ENCODE data around the gene ADCY2.

The ADCY2 gene

DNA sequence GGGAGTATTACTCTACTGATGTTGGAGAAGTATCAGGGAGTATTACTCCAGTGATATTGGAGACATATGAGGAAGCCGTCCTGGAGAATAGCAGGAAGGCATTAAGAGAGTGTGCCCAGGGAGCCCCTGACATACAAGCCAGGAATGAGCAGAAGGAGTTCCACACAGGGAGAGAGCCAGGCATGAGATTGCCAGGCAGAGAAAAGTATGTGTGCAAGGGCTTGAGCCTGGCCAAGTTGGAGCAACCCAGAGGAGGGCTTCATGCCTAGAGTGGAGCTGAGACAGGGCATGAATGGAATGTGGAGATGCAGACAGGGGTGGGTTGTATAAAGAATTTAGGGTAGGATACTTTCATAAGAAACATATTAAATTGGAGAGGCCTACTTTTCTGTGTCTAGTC is 213.8 kb downstream of the ADCY2 start:
- no peak for DNase-seq

- DNase-seq: no peak
Observed at GRCh38 chr5:7610531-7611177, 214.7 kb downstream of the ADCY2 start.

GRCh38 chr5:7611518-7611917 is 215.6 kb downstream of the ADCY2 start:
- DNase-seq: no peak

DNA sequence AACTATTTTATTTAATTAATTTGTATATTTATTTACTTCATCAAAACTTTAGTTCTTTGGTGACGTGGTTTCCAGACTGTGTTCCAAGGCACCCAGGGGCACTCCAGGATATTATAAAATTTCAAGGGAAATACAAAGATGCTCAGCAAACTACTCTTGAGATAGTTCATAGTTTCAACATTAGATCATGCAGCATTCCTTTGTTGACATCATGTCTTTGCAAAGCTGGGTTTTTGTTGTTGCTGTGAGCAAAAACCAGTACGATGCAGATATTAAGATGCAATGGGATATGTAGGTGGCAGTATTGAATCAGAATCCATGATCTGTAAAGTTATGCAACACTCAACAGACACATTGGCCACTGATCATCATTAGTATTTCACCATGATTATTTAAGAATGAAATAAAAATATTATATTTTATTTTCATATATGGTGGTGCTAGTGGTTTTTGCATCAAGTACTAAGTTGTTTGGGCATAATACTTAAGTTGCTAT is 219.7 kb downstream of the ADCY2 start:
- no peak for DNase-seq

DNA sequence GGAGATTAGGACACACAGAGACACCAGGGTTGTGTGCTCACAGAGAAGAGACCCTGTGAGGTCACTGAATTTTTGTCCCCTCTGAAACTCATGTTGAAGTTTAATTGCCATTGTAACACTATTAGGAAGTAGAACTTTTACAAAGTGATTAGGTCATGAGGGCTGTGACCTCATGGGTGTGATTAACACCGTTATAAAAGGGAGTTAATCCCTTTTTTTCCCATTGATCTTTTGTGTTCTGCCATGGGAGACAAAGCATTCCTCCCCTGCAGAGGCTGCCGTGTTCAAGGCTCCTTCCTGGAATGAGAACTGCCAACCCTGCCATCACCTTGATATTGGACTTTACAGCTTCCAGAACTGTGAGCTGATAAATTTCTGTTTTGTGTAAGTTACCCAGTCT is 221.0 kb downstream of the ADCY2 start:
- DNase-seq: no peak

- DNase-seq: no peak
Observed at GRCh38 chr5:7622498-7622897, 226.6 kb downstream of the ADCY2 start.

- DNase-seq: no peak
Observed at GRCh38 chr5:7625740-7626139, 229.8 kb downstream of the ADCY2 start.

GRCh38 chr5:7628248-7628647 is 232.3 kb downstream of the ADCY2 start:
- no peak for DNase-seq

DNA sequence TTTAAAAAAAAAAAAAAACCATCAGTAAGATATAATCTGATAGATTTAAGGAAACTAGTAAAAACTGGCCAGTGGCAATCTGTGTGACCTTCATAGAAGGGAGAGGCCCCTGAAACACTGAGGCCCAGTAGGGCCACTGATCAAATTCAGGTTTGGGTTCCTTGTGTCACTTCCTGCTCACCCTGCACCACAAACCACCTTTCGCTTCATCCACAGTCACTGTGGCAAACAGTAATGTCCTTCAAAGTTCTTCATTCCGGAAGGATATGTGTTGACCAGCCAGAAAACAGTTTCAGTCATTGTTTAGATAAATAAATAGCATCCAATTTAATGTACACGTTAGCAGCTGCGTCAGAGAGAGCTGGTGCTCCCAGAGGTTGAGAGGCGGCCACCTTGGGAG is 232.9 kb downstream of the ADCY2 start:
- no peak for DNase-seq

DNA sequence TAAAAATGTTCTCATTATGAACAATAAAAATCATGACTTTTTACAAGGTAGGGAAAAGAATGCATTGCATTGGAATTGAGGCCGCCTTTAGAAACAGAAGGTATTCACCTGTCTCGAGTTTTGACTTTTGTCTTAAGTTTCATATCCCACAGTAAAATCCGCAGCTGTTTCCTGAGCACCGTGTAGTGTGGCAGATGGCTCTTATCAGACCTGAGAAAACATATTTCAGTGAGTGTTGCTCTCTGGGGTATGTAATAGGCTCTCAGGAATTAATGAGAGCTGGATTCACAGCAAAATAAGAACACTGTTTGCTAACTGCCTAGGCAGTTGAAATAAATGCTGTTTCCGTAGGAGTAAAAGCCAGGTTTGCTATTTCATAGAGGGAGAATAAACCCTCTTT is 233.6 kb downstream of the ADCY2 start:
- DNase-seq: no peak

GRCh38 chr5:7634837-7635236 is 238.9 kb downstream of the ADCY2 start:
- DNase-seq: no peak

DNA sequence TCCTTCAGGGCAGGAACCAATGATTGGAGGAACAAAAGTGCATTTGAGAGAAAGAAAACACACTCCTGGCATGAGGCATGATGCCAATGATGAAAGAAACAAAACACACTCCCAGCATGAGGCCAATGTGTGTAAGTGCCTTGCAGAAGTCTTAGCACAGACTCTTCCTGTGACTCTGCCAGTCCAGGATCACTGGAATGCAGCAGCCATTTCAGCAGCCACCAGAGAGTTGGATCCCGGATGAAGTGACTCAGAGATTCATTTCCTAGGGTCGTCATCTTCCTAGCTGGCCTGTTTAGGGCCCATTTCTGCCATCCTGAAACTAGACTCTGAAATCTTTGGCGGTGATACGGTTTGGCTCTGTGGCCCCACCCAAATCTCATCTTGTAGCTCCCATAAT is 242.5 kb downstream of the ADCY2 start:
- no peak for DNase-seq

GRCh38 chr5:7642029-7642428 is 246.1 kb downstream of the ADCY2 start:
- no peak for DNase-seq

GRCh38 chr5:7644723-7645122 is 248.8 kb downstream of the ADCY2 start:
- no peak for DNase-seq

DNA sequence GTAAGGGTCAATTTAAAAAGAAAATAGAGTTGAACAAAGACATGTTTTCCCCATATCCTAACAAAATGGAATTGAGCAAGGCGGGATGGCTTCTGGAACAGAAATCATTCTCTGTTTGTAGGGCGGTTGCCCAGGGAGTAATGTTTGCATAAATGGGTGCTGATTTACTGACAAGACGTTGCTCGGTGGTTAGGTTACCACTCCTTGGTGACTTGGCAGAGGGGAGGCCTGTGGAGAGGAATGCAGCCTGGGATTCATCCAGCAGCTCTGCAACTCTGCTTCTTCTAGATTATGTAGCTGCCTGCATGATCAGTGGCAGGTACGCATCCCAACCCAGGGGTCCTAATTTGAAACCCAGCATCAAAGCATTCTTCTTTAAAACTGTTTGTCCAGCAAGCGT is 254.8 kb downstream of the ADCY2 start:
- DNase-seq: no peak

DNA sequence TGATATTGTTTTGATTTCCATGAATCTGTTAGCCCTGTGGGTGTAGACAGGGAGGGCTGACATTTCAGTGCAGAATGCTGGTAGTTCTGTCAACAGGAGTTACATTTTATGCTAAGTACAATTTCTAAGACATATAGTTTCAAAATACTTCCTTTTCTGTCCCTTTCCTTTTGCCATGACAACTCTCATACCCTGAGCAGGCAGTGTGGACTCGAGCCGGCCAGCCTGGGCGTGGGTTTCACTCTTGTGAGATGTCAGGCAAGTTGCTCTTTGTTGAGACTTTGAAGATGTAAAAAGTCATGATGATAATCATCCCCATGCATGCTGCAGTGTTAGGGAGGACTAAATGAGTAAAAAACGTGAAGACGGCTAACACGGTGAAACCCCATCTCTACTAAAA is 257.1 kb downstream of the ADCY2 start:
- DNase-seq: no peak

GRCh38 chr5:7657153-7657552 is 261.2 kb downstream of the ADCY2 start:
- DNase-seq: no peak

GRCh38 chr5:7659420-7659819 is 263.5 kb downstream of the ADCY2 start:
- DNase-seq: no peak

- no peak for DNase-seq
Observed at GRCh38 chr5:7662289-7662688, 266.4 kb downstream of the ADCY2 start.

DNA sequence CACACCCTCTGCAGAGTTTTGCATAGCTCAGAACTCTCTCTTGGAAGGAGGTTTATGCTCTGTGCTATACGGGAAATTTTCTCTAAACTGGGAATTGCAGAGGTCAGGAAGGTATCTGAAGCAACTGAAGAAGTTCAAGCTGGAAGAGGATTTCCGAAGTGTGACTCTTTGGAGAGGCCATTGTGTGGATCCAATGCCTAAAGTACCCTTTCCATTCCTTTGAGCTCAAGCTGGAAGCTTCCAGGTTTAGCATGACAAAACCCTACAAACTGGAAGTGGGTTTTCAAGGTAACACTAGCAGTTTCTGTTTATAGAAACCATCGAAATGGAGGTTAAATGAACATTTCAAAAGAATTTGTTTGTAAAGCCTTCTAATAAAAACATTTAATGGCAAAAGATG is 267.9 kb downstream of the ADCY2 start:
- no peak for DNase-seq

DNA sequence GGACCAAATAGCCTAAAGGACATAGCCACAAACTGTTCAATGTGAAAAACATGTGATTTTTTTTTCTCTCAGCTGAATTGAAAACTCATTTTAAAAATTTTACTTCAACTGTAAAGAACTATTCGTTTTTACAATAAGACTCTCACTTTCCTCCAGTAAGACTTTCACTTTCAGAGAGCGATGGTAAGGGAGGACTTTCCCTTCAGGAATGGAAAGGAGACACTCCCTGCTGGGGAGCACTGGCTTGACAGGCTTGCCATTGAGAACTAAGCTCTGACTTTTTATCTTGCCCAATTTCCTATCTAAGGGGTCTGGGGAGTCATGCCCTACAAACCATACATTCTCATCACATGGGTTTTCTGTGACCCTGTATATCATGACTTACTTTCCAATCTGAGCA is 268.3 kb downstream of the ADCY2 start:
- no peak for DNase-seq

- DNase-seq: no peak
Observed at GRCh38 chr5:7667216-7667767, 271.4 kb downstream of the ADCY2 start.

- DNase-seq: no peak
Observed at GRCh38 chr5:7668161-7668560, 272.2 kb downstream of the ADCY2 start.

GRCh38 chr5:7668627-7669026 is 272.7 kb downstream of the ADCY2 start:
- DNase-seq: no peak

DNA sequence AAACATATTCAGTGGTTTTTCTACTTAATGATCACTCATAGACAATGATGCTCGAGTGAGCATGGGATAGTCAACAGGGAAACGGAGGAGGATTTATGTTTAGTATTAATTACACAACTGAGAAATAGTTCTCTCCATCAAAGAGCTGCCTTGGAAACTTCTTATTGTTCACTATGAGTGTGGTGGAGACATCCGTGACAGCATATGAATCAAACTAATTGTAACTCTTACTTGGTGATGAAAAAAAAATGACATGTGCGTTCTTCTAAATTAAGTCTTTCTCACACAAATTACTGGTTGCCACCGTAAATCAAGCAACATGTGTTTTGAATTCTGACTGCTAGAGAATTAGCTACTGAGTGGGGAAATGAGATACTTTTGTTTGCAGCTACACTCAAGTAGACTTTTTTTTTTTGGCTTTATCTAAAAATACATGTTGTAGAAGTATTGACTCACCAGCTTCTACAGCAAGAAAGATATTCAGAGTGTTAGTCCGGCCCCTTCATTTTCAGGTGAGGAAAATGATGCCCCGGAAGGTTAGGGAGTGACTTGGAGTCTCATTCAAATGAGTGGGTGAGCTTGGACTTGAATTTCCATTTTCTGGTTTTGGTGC is 275.5 kb downstream of the ADCY2 start:
- DNase-seq: no peak
